Caco-2 (cell line): ENCODE data around the gene LRP1B. TPM values are rescaled to one million over a fixed set of nuclear protein-coding genes. Genes with fewer than 3 reads are reported as not detected.

Experiments used
- BruUV-seq: library from RNA; stranded (reverse); fragments of 400-500 nt; replicated peaks from 2 replicates; lab custom pipeline; 2021; lab: Mats Ljungman, UMichigan
- CTCF ChIA-PET: fragments of 300-600 bp; sonication (Branson Sonifier 250); formaldehyde crosslinking; loops from one replicate; lab custom pipeline; 2022; ENCODE audit warnings: antibody characterized with exemption; lab: Charles Lee
- POLR2A ChIA-PET: fragments of 300-600 bp; sonication (Branson Sonifier 250); formaldehyde crosslinking; loops from one replicate; lab custom pipeline; 2022; ENCODE audit warnings: antibody characterized with exemption; lab: Charles Lee
- DNase-seq, 2 experiments: peaks; one replicate each; pipeline versions ENCODE4 v3.0.0 to v3.0.0-alpha.2; 2020 to 2022
- H3K27me3 ChIP-seq: replicated peaks from 2 replicates; pipeline ENCODE4 v1.6.0; 2011; ENCODE audit warnings: low read length; ENCODE audit not compliant: control insufficient read depth, insufficient read depth
- H3K36me3 ChIP-seq: 2 replicates; pipeline ENCODE4 v1.5.1; 2011; ENCODE audit warnings: low read length; ENCODE audit not compliant: control insufficient read depth, insufficient read depth
- H3K4me1 ChIP-seq: fragments of 250-450 bp; sonication (Bioruptor Pico); 2 replicates; pipeline ENCODE4 v1.5.1; 2020; ENCODE audit warnings: mild to moderate bottlenecking
- H3K4me3 ChIP-seq: 2 replicates; pipeline ENCODE4 v1.5.1; 2011; ENCODE audit warnings: low read depth, mild to moderate bottlenecking, control low read depth, low read length
- H3K9me3 ChIP-seq: fragments of 250-450 bp; sonication (Bioruptor Pico); 2 replicates; pipeline ENCODE4 v1.5.1; 2020; ENCODE audit warnings: mild to moderate bottlenecking, moderate library complexity
- H3K27ac Mint-ChIP-seq: one replicate; pipeline ENCODE4 v1.8.0; 2022; ENCODE audit warnings: mixed read lengths; ENCODE audit not compliant: unreplicated experiment
- H3K27me3 Mint-ChIP-seq: one replicate; pipeline ENCODE4 v1.8.0; 2022; ENCODE audit warnings: mixed read lengths; ENCODE audit not compliant: insufficient read depth, unreplicated experiment
- H3K36me3 Mint-ChIP-seq: one replicate; pipeline ENCODE4 v1.8.0; 2022; ENCODE audit warnings: mild to moderate bottlenecking, mixed read lengths; ENCODE audit not compliant: insufficient read depth, unreplicated experiment
- H3K4me1 Mint-ChIP-seq: one replicate; pipeline ENCODE4 v1.8.0; 2022; ENCODE audit warnings: low read depth, mixed read lengths; ENCODE audit not compliant: unreplicated experiment
- H3K4me3 Mint-ChIP-seq: one replicate; pipeline ENCODE4 v1.8.0; 2022; ENCODE audit warnings: mild to moderate bottlenecking, moderate library complexity, mixed read lengths; ENCODE audit not compliant: unreplicated experiment
- H3K9me3 Mint-ChIP-seq: one replicate; pipeline ENCODE4 v1.8.0; 2022; ENCODE audit warnings: mixed read lengths; ENCODE audit not compliant: unreplicated experiment
- CTCF ChIP-seq, 2 experiments: fragments of 200-600 bp in 1 of 2; IDR thresholded peaks; 1 replicate in 1 of 2; 2 replicates in 1 of 2; pipeline versions ENCODE4 v1.5.1 to v1.8.0; 2011 to 2022; ENCODE audit warnings: antibody characterized with exemption in 1 of 2, control low read depth in 1 of 2, inconsistent platforms in 1 of 2, low read depth in 1 of 2, low read length in 1 of 2, mild to moderate bottlenecking in 1 of 2, moderate library complexity in 1 of 2; ENCODE audit not compliant: insufficient read depth in 1 of 2, severe bottlenecking in 1 of 2, unreplicated experiment in 1 of 2
- intact Hi-C: fragments of 100-400 bp; cut with micrococcal nuclease; formaldehyde crosslinking; loops from one replicate; pipeline ENCODE4 v1.10.0; 2022; ENCODE audit not compliant: unreplicated experiment
- total RNA-seq: library from RNA; stranded (reverse); gene quantifications from 2 replicates; pipeline ENCODE4 v1.2.3, GENCODE V29; 2022

LRP1B gene
- total RNA-seq, 1 experiment from 2014 or later = not detected

- no peak for TF ChIP-seq CTCF (IDR thresholded peaks at IDR 0.05; ENCODE audit: insufficient read depth in 1 of 2, low read depth in 1 of 2, low read length in 1 of 2, severe bottlenecking in 1 of 2, unreplicated experiment in 1 of 2)
- Histone ChIP-seq H3K4me3 (no peak overlapping the region), H3K27me3 (no peaks in the 10 kb centered on the region), H3K36me3 (no peaks in the 10 kb centered on the region), H3K9me3 (no peaks in the 10 kb centered on the region), H3K4me1 (no peaks in the 10 kb centered on the region)
- ChIA-PET CTCF (no interaction called here), POLR2A (no interaction called here)
- intact Hi-C loops = no loop called here
- no peak overlapping the region for H3K27ac Mint-ChIP-seq
- no peak for DNase-seq
- no peak overlapping the region for H3K4me3 Mint-ChIP-seq
- peaks cover 3% of the 10 kb centered on the region for H3K27me3 Mint-ChIP-seq
- H3K9me3 Mint-ChIP-seq = peaks cover 9% of the 10 kb centered on the region
- BruUV-seq = no TSS peak
- no peaks in the 10 kb centered on the region for H3K36me3 Mint-ChIP-seq
- no peaks in the 10 kb centered on the region for H3K4me1 Mint-ChIP-seq
These were observed 1126.7 kb downstream of the LRP1B start for GRCh38 chr2:141003967-141004657.

GRCh38 chr2:141001750-141002149 is 1129.1 kb downstream of the LRP1B start:
- H3K4me1 Mint-ChIP-seq = peaks cover under 1% of the 10 kb centered on the region
- BruUV-seq = no TSS peak
- no peak for DNase-seq
- peaks cover 9% of the 10 kb centered on the region for H3K9me3 Mint-ChIP-seq
- peaks cover 3% of the 10 kb centered on the region for H3K27me3 Mint-ChIP-seq
- H3K27me3 ChIP-seq = no peaks in the 10 kb centered on the region
- H3K27ac Mint-ChIP-seq = no peak overlapping the region
- no peak overlapping the region for H3K4me3 Mint-ChIP-seq
- POLR2A ChIA-PET = no interaction called here
- H3K36me3 Mint-ChIP-seq = no peaks in the 10 kb centered on the region
- intact Hi-C loops = no loop called here
- CTCF ChIA-PET = no interaction called here
- H3K4me3 ChIP-seq = no peak overlapping the region
- H3K4me1 ChIP-seq = no peaks in the 10 kb centered on the region
- H3K9me3 ChIP-seq = no peaks in the 10 kb centered on the region
- no peak for TF ChIP-seq CTCF (IDR thresholded peaks at IDR 0.05; ENCODE audit: insufficient read depth in 1 of 2, low read depth in 1 of 2, low read length in 1 of 2, severe bottlenecking in 1 of 2, unreplicated experiment in 1 of 2)
- no peaks in the 10 kb centered on the region for H3K36me3 ChIP-seq

DNA sequence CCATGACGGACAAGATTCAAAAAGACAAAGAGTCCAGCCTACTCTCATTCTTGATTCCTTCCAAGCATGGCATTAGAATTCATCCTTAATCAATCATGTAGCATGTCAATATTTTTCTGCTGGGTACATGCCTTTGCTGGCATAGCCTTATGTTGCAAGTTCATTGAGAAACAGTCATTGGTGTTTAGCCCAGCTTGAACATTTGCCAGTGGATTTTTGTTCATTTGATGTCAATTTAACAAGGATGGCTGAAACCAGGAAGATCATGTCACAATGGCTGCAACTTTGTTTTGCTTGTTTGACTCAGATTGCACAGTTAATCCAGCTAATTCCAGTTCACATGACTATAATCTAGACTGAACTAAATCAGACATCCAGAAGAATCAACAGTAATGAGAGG is 1132.2 kb downstream of the LRP1B start:
- BruUV-seq = no TSS peak
- TF ChIP-seq CTCF (IDR thresholded peaks at IDR 0.05; ENCODE audit: insufficient read depth in 1 of 2, low read depth in 1 of 2, low read length in 1 of 2, severe bottlenecking in 1 of 2, unreplicated experiment in 1 of 2) = no peak
- no peak for DNase-seq
- Mint-ChIP-seq H3K9me3 (peaks cover 5% of the 10 kb centered on the region), H3K4me1 (peaks cover 6% of the 10 kb centered on the region), H3K27ac (no peak overlapping the region), H3K36me3 (no peaks in the 10 kb centered on the region), H3K27me3 (peaks cover 2% of the 10 kb centered on the region), H3K4me3 (no peak overlapping the region)
- intact Hi-C loops = no loop called here
- no peaks in the 10 kb centered on the region for H3K9me3 ChIP-seq
- no peaks in the 10 kb centered on the region for H3K36me3 ChIP-seq
- H3K27me3 ChIP-seq = no peaks in the 10 kb centered on the region
- H3K4me1 ChIP-seq = no peaks in the 10 kb centered on the region
- H3K4me3 ChIP-seq = no peak overlapping the region
- ChIA-PET CTCF (no interaction called here), POLR2A (no interaction called here)
